HG03558 (cell line): Measurements from ENCODE around the gene SMIM32.

Experiments used
- ATAC-seq: cut with Tn5 transposase; IDR thresholded peaks from one replicate; pipeline ENCODE4 v1.9.1; 2021; ENCODE audit warnings: moderate number of reproducible peaks; ENCODE audit not compliant: unreplicated experiment; ENCODE audit errors: extremely low read depth

The SMIM32 gene

DNA sequence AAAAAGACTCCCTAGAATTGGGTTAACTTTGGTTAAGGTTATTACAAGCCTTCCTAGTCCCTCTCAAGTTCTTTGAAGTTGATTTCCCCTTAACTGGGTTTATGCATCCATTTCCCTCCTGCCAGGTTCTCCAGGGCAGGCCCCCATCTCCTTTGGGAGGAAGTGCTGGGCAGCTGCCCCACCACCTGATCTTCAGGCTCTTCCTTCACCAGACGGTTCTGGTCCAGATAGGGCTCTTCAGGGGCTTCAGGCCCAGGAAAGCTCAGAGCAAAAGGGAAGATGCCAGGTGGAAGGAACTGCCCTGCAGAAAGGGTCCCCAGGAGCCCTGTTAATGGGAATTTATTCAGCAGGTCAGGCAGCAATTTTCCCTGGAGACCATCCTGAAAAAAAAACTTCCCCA, 2.1 kb downstream of the SMIM32 start:
- no peak for ATAC-seq

DNA sequence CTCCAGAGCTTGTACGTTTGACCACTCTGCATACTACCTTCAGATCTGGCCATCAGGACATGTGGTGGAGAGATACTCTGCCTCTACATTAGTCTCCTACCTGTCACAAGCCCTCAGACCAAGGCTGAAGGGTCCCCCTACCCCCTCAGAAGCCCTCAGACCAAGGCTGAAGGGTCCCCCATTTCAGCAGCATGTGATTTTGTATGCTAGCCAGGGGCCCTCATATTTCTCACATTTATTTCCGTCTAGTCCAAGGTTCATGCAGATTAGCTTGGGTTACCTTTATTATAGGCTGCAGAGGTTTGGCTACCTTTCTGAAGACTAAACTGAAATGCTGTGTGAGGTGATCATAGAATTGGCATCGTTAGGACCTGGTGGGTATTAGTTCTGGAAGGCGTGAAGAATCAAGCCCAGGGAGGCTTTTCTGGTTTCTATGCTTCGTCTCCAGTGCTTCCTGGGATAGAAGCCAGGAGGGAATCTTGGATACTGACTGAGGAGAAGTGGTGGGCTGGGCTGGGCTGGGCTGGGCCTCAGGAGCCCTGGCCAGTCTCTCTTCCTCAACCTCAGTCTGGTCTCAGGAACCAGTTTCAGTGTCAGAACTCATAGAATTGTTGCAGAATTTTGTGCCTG, 2.8 kb downstream of the SMIM32 start:
- ATAC-seq = no peak

- ATAC-seq = no peak
These were observed 4.1 kb downstream of the SMIM32 start for GRCh38 chr5:136188859-136189258.

DNA sequence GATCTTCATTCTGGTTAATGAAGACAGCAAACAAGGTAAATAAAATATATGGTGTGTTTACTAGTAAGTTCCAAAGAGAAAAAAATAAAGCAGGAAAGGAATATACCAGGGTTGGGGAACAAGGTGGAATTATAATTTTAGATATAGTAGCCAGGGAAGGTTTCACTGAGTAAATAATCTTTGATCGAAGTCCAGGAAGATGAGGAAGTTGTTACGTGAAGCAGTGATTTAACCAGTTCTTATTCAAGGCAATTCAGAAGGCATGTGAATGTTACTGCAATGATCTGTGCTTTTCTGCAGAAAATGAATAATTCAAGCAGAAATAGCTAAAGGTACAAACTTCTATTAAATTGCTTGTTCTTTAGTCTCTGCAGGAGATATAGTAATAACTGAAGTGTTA, 6.2 kb downstream of the SMIM32 start:
- no peak for ATAC-seq

DNA sequence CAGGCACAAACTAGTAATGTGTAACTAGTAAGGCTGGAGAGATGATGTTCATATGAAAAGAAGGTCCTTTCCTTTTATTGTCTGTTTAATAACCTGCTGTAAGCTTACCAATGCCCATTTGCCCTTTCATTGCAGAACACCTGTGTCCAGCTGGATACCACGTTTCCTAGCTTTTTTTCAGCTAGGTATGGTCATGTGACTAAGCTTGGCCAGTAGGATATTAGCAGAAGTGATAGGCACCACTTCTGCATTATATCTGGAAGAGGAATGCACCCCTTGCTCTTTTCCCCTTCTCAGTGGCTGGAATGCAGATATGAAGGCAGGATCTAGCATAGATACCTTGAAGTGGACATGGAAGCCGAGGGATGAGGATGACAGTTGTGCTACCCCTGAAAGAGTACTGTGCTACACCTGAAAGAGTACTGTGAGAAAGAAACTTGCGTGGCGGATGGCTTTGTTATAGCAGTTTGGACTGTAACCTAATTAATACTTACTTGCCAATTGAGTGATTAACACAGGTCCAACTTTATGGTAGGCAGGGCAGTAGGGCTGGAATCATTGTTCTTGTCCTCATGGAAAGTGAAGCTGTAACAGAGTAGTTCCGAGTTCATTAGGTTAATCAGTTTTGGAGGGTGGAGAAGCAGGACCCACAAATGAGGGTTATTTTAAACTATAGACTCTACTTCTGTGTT, 6.8 kb downstream of the SMIM32 start:
- no peak for ATAC-seq

DNA sequence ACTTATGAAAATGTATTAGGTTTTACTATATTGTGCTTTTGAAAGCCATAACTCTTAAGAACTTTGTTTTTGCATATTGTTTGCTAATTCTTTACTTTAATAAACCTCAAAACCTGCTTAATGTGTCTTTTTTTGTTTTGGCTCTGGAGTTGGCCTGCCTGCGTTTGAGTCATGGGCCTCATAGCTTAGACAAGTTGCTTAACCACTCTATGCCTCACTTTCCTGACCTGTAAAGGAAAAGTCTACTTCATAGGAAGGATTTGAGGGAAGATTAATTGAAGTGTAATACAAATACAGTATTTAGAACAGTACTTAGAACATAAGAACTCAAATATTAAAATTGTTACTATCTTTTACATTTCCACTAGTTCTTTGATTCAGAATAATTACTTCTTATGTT, 10.3 kb downstream of the SMIM32 start:
- ATAC-seq = no peak

DNA sequence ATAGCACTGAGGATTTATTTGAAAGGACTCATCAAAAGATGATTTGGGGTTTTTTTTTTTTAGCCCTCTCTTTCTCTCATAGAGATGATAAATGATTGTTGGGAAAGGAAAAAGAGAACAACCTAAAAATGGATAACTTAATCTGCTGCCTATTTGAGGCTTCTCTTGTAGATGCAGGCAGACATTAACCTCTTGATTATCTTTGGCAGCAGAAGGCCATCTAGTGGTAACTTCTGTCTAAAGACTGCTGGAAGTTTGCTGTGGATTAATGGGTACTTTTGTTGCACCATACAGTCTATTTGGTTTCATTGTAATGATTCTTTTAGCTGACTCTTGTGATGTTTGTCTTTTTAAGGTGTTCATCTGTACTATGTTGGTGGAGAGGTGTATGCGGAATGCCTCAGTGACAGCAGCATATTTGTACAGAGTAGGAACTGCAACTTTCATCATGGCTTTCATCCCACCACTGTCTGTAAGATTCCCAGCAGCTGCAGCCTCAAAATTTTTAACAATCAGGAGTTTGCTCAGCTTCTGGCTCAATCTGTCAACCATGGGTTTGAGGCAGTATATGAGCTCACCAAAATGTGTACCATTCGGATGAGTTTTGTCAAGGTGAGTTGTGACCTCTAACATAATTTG, 18.8 kb downstream of the SMIM32 start:
- ATAC-seq = no peak

GRCh38 chr5:136169218-136169617, 23.7 kb downstream of the SMIM32 start:
- ATAC-seq = no peak

GRCh38 chr5:136166909-136167308, 26.1 kb downstream of the SMIM32 start:
- peak; percentile 72 for ATAC-seq

GRCh38 chr5:136164226-136164625, 28.7 kb downstream of the SMIM32 start:
- ATAC-seq = no peak

GRCh38 chr5:136162008-136162407, 31.0 kb downstream of the SMIM32 start:
- ATAC-seq = no peak

- ATAC-seq = no peak
These were observed 33.5 kb downstream of the SMIM32 start for GRCh38 chr5:136159457-136159856.

DNA sequence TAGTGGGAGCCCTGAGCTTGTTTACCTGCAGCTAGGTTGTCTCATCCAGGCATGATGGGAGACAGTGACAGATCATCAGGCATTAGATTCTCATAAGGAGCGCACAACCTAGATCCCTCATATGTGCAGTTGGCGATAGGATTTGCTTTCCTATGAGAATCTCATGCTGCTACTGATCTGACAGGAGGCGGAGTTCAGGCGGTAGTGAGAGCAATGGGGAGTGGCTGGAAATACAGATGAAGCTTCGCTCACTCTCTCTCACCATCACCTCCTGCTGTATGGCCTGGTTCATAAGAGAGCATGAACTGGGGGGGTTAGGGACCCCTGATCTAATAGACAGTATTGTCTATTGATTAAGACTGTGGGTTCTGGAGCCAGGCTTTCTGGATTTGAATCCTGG, 35.4 kb downstream of the SMIM32 start:
- no peak for ATAC-seq

DNA sequence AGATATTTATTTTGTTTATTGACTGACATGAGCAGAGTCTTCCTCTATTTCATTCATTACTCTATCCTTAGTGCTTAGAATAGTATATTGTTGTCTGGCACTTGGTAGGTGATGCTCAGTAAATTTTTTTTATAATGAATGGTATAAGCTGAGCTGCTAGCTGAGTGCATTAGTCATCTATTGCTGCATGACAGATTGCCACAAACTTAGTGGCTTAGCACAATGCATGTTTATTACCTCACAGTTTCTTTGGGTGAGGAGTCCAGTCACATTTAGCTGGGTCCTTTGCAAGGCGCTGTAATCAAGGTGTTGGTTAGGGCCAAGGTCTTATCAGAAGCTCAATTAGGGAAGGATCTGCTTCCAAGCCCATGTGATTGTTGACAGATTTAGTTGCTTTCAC, 37.2 kb downstream of the SMIM32 start:
- ATAC-seq = no peak

GRCh38 chr5:136155078-136155477, 37.9 kb downstream of the SMIM32 start:
- no peak for ATAC-seq

DNA sequence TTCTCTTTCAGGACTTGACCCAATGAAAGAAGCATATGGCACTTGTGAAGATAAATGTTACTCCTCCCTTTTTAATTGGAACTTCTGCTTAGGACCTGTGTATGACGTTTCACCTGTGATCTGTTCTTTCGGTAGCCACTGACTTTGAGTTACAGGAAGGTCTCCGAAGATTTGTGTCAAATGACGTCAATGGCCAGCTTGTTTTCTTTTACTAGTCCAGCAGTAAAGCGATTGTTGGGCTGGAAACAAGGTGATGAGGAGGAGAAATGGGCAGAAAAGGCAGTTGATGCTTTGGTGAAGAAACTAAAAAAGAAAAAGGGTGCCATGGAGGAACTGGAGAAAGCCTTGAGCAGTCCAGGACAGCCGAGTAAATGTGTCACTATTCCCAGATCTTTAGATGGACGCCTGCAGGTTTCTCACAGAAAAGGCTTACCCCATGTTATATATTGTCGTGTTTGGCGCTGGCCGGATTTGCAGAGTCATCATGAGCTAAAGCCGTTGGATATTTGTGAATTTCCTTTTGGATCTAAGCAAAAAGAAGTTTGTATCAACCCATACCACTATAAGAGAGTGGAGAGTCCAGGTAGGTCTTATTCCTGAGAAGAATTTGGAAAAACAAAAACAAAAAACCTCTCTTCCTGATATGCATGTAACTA, 39.3 kb downstream of the SMIM32 start:
- no peak for ATAC-seq

DNA sequence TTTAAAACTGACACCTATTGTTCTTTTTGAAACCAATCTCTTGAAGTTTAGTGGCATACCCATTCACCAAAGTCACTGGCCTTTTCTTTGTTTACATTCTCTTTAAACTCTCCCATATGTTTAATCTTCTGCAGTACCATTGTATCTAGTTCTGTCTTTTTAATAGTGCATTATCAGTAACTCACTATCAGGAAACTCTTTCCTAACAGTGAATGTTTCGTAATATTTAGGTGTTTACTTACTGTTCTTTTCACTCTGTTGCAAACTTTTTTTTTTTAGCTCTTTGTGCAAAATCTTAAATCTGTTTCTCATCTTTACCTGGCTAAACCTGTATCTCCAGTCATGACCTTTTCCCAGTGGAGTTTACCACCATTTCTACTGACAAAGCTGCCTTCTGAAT, 43.1 kb downstream of the SMIM32 start:
- no peak for ATAC-seq

- ATAC-seq = no peak
These were observed 45.3 kb downstream of the SMIM32 start for GRCh38 chr5:136147632-136148031.

DNA sequence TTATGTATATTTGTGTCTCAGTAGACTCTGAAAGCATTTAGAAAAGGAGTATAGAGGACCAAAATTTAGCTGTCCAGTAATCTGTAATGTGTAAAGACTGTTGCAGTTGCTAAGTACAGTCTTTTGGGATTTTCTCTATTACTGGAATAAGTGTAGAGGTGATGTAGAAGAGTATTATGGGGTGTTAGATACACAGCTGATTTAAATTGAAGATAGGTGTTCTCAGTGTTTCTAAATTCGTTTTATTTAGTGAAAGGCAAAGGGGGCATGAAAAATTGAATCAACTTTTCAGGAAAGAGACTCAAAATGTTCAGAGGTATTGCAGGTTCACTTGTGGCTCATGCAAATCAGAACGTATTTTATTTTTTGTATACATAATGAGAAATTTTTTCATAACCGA, 46.8 kb downstream of the SMIM32 start:
- no peak for ATAC-seq

- ATAC-seq = peak; percentile 43
These were observed 47.9 kb downstream of the SMIM32 start for GRCh38 chr5:136145030-136145429.

DNA sequence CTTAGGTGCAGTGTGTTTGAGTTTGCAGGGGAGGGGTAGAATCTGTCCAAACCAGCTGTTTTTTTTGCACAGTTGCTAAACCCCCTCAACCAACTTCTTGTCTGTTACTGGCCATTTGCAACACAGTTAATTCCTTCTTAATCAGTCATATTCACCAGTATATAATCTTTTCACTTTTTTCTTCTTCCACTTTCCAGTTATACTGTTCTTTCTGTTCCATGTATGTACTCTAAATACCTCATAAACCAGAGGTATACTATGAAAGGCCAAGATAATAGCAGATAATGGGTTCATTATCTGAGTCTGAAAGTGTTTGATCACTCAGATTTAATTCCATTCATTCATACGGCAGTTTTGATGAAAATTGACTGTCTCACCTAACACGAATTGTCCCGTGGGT, 49.2 kb downstream of the SMIM32 start:
- no peak for ATAC-seq
